K562 treated with DMSO at 1 percent for 24 hours (cell line): ENCODE measurements around the gene ASAP3. TPM values are rescaled to one million over a fixed set of nuclear protein-coding genes. Genes with fewer than 3 reads are reported as not detected.

Experiments used
- total RNA-seq: library from RNA; unstranded; fragments of 300-600 nt; gene quantifications from 2 replicates; pipeline ENCODE4 v1.2.3, GENCODE V29; 2022; ENCODE audit warnings: low read depth; ENCODE audit not compliant: insufficient read depth

ASAP3 gene
- 59.1 and 62.8 TPM in 2 replicates for total RNA-seq

DNA sequence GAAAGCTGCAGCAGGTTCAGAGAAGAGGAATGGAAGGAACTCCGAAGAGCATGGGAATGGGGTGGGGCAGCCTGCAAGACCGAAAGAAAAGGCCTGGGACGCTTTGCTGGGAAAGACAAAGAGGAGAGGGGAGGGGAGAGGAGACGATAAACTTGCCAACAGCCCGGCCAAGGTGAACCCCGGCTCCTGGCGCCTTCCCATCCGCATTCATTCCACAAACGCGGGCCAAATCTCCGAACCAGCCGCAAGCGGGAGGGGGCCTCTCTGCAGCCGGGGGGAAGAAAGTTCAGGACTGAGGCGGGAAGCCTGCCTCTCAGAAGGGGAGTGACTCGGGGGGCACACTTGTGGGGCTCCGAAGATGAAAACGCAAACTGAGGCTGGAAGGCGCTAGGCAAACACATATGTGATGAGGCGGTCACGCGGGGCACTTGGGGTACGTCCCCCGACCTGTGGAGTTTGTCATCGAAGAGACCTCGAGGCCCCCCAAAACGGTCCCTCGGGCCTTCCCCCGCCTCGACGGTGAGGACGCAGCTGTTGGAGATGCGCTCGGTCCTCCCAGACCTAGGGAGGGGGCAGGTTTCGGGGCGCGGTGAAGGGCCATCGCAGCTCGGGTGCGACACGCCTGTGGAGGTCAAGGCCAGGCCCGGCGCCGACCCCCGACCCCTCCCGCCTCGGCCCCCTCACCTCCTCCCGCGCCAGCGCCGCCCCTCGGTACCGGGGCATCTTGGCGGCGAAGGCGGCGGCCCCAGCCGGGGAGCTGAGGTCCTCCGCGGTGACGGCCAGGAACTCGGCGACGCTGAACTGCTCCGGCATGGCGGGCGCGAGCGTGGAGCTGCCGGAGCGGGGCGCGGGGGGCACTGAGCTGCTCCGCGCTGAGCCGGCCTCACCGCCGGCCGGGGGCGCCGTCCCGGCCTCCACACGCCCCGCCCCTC lies at the start of gene ASAP3:
Gene ASAP3, minus strand, starts transcription at position 859 of the 932 bp plus-strand sequence. Its CDS starts 46 bp downstream, at position 813.

DNA sequence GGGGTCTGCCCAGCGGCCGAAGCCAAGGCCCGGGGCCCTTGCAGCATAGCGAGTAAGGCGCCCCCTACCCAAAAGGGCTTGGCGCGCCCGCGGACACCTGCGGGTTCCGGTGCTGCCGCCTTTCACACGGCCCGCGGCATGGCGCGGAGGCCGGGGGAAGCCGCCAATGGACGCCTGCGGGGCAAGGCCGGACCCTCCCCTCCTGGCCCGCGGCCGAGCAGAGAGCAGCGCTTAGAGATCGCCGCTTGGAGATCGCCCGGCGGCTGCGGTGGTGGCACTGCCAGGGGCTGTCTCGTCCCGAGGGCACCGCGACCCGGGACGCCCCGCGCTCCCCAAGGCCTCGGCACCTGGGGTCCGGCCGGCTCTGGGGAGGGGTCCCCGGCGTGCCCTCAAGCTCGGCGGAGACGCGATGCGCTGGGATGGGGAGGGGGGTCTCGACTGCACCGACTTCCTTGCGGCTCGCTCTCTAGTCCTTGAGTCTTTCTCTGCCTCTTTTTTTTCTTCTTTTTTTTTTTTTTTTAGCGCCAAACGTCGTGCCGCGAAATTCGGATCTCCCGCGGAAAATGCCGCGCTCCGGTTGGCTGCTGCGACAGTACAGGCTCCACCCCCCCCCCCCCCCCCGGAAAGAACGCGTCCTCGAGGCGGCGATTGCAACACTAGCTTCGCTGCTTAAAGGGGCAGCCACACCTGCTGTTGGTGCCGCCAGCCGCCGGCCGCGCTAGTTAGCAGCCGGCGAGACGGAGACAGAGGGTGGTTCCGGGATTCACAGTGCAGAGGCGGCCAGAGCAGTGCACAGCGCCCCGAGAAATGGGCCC lies 47.0 kb upstream of the ASAP3 start, which contains the start of gene E2F2:
Gene E2F2, minus strand, starts transcription at position 487 of the 815 bp plus-strand sequence. Its CDS starts 440 bp downstream, at position 47.

DNA sequence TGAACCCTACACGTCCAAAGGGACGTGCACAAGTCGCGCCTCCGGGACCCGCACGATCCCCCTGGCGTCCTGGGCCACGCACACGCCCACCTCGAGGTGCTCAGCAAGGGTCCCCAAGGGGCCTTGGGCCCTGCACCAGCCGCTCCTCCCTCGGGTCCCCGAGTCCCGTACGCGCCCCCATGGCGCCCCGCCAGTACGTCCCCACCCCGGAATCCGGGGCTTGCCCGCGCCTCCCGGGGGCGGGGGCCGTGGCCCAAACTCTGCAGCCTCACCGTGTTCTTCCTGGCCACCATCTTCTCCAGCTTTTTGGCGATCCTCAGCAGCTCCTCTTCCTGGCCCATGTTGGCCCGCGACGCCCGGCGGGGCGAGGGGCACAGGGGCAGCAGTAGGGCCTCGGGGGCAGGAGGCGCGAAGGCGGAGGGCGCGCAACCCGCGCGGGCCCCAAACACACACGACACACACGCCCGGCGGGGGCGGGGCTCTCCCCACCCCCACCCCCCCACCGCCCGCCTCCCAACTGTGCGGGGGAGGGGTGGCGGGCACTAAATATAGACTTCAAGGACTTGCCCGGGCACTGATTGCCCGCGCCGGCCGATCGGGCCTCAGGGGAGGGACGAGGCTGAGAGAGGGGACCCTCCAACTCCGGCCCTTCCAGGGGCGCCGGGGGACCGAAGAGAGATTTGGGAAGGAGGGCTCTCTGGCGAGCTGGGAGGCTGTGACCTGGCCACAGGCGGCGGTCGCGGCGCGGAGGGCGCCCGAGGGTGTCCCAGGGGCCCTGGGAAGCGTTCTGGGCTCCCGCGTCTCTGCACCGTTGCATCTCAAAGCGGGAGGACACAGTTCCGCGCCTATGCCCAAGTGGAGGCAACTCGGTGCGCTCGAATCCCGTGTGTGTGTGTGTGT lies 59.4 kb downstream of the ASAP3 start, which contains the start of gene TCEA3:
Gene TCEA3, minus strand, starts transcription at position 456 of the 900 bp plus-strand sequence. Its CDS starts 115 bp downstream, at position 341.

Other genes starting within 250 kb of the ASAP3 start
- gene HNRNPR, start 139.9 kb downstream of the ASAP3 start, total RNA-seq: 95.1 and 106 TPM in 2 replicates
- 6.3 and 7.5 TPM in 2 replicates for gene ZNF436, start 114.3 kb downstream of the ASAP3 start, total RNA-seq
- gene TCEA3, start 59.4 kb downstream of the ASAP3 start, total RNA-seq: 1.8 and 2.5 TPM in 2 replicates
- 13.9 and 17.3 TPM in 2 replicates for gene E2F2, start 47.1 kb upstream of the ASAP3 start, total RNA-seq
- 531 and 558 TPM in 2 replicates for gene ID3, start 75.3 kb upstream of the ASAP3 start, total RNA-seq
- 3,177 and 3,456 TPM in 2 replicates for gene RPL11, start 207.6 kb upstream of the ASAP3 start, total RNA-seq